Gastroesophageal sphincter (tissue), 3 donors: ENCODE measurements around the gene ZNF335.

Source experiments
- CTCF ChIP-seq, 4 experiments: fragments of 200-600 bp in 2 of 4; fragments of 450-650 bp in 2 of 4; sonication (generic) in 1 of 4; IDR thresholded peaks; one replicate each; pipeline ENCODE4 v1.5.1; 2017 to 2019; ENCODE audit warnings: antibody characterized with exemption in 4 of 4, mild to moderate bottlenecking in 2 of 4, moderate library complexity in 2 of 4
- EP300 ChIP-seq: sonication (generic); formaldehyde crosslinking; IDR thresholded peaks from one replicate; pipeline ENCODE4 v1.6.1; 2017; ENCODE audit warnings: antibody characterized with exemption, mild to moderate bottlenecking
- POLR2A ChIP-seq, 2 donors: fragments of 450-650 bp; IDR thresholded peaks; one replicate each; pipeline ENCODE4 v1.6.1; 2017; ENCODE audit warnings: antibody characterized with exemption in 2 of 2, mild to moderate bottlenecking in 2 of 2, moderate library complexity in 1 of 2
- POLR2AphosphoS5 ChIP-seq: sonication (generic); formaldehyde crosslinking; IDR thresholded peaks from one replicate; pipeline ENCODE4 v1.6.1; 2017; ENCODE audit warnings: antibody characterized with exemption

GRCh38 chr20:45919542-45920399 lies 52.2 kb downstream of the ZNF335 start:
- no peak for TF ChIP-seq CTCF (IDR thresholded peaks at IDR 0.05)
- TF ChIP-seq EP300: no peak
- TF ChIP-seq POLR2A (IDR thresholded peaks at IDR 0.05): no peak
- no peak for TF ChIP-seq POLR2AphosphoS5
